B cell (primary cell): ENCODE results near the gene PLA2G5. TPM values are rescaled to one million over a fixed set of nuclear protein-coding genes. Genes with fewer than 3 reads are reported as not detected.

Experiments
- ATAC-seq: fragments of 200-7000 bp; cut with Tn5 transposase; one replicate; pipeline ENCODE4 v1.10.0; 2021; ENCODE audit warnings: low read depth, mild to moderate bottlenecking, moderate number of reproducible peaks, moderate library complexity
- CTCF ChIA-PET: fragments of 350-600 bp; sonication (Branson Sonifier 250); formaldehyde crosslinking; loops from one replicate; lab custom pipeline; 2021; ENCODE audit warnings: antibody characterized with exemption, inconsistent platforms; lab: Charles Lee
- POLR2A ChIA-PET: fragments of 350-600 bp; sonication (Branson Sonifier 250); formaldehyde crosslinking; loops from one replicate; lab custom pipeline; 2021; ENCODE audit warnings: antibody characterized with exemption; lab: Charles Lee
- DNase-seq: peaks from one replicate; pipeline ENCODE4 v3.0.0; 2013
- H2AFZ ChIP-seq: 2 replicates; pipeline ENCODE4 v1.6.1; 2012; ENCODE audit warnings: mild to moderate bottlenecking, low read depth, low read length; ENCODE audit not compliant: insufficient read depth, poor library complexity, severe bottlenecking
- H3K27ac ChIP-seq, 2 donors: 1 replicate in 1 of 2; 2 replicates in 1 of 2; pipeline ENCODE4 v1.5.1; 2012 to 2013; ENCODE audit warnings: low read length in 2 of 2, mild to moderate bottlenecking in 2 of 2, moderate library complexity in 1 of 2
- H3K27me3 ChIP-seq, 4 experiments: fragments of 200-600 bp in 1 of 4; sonication (generic) in 1 of 4; replicated peaks in 1 of 4; 1 replicate in 2 of 4; 2 replicates in 2 of 4; pipeline versions ENCODE4 v1.6.1 to v1.7.0; 2013 to 2016; ENCODE audit warnings: low read length in 3 of 4, mild to moderate bottlenecking in 2 of 4, mixed read lengths in 1 of 4, moderate library complexity in 1 of 4; ENCODE audit not compliant: insufficient read depth in 4 of 4, control insufficient read depth in 3 of 4; ENCODE audit errors: control extremely low read depth in 1 of 4
- H3K36me3 ChIP-seq, 2 experiments: replicated peaks in 1 of 2; 1 replicate in 1 of 2; 2 replicates in 1 of 2; pipeline versions ENCODE4 v1.6.1 to v1.7.1; 2013; ENCODE audit warnings: low read length in 1 of 2; ENCODE audit not compliant: insufficient read depth in 2 of 2, control insufficient read depth in 1 of 2; ENCODE audit errors: control extremely low read depth in 1 of 2, extremely low read depth in 1 of 2
- H3K4me1 ChIP-seq, 2 donors: fragments of 200-600 bp in 1 of 2; sonication (generic) in 1 of 2; 1 replicate in 1 of 2; 2 replicates in 1 of 2; pipeline versions ENCODE4 v1.5.1 to v1.6.1; 2013 to 2017; ENCODE audit warnings: low read length in 2 of 2; ENCODE audit not compliant: control insufficient read depth in 2 of 2, insufficient read depth in 2 of 2
- H3K4me2 ChIP-seq: replicated peaks from 2 replicates; pipeline ENCODE3; 2012; ENCODE audit warnings: mild to moderate bottlenecking, low read depth, low read length; ENCODE audit not compliant: poor library complexity, severe bottlenecking
- H3K4me3 ChIP-seq, 5 experiments: fragments of 200-600 bp in 1 of 5; sonication (generic) in 1 of 5; 1 replicate in 3 of 5; 2 replicates in 2 of 5; pipeline versions ENCODE4 v1.5.1 to v1.7.0; 2011 to 2016; ENCODE audit warnings: low read length in 4 of 5, mild to moderate bottlenecking in 4 of 5, low read depth in 2 of 5, control low read depth in 1 of 5, moderate library complexity in 1 of 5; ENCODE audit not compliant: insufficient read depth in 1 of 5; ENCODE audit errors: control extremely low read depth in 1 of 5, extremely low read depth in 1 of 5
- H3K79me2 ChIP-seq: fragments of 200-600 bp; sonication (generic); one replicate; pipeline ENCODE4 v1.6.0; 2016; ENCODE audit warnings: low read length; ENCODE audit not compliant: control insufficient read depth, insufficient read depth
- H3K9ac ChIP-seq: fragments of 200-600 bp; sonication (generic); 2 replicates; pipeline ENCODE4 v1.6.1; 2017; ENCODE audit warnings: mild to moderate bottlenecking, low read length, moderate library complexity
- H3K9me3 ChIP-seq, 3 donors: one replicate each; pipeline versions ENCODE4 v1.6.1 to v1.7.1; 2013; ENCODE audit warnings: low read length in 2 of 3; ENCODE audit not compliant: control insufficient read depth in 2 of 3, insufficient read depth in 1 of 3; ENCODE audit errors: control extremely low read depth in 1 of 3
- H4K20me1 ChIP-seq: 2 replicates; pipeline ENCODE4 v1.6.0; 2012; ENCODE audit warnings: mild to moderate bottlenecking, low read length; ENCODE audit not compliant: insufficient read depth, control insufficient read depth, poor library complexity, severe bottlenecking
- H3K27ac Mint-ChIP-seq: one replicate; pipeline ENCODE4 v1.8.0; 2021; ENCODE audit warnings: mixed read lengths
- H3K27me3 Mint-ChIP-seq: one replicate; pipeline ENCODE4 v1.8.0; 2021; ENCODE audit warnings: mixed read lengths
- H3K4me1 Mint-ChIP-seq: one replicate; pipeline ENCODE4 v1.8.0; 2021; ENCODE audit warnings: mixed read lengths
- H3K4me3 Mint-ChIP-seq: one replicate; pipeline ENCODE4 v1.8.0; 2021; ENCODE audit warnings: mixed read lengths
- H3K9me3 Mint-ChIP-seq: one replicate; pipeline ENCODE4 v1.8.0; 2022; ENCODE audit warnings: mixed read lengths; ENCODE audit not compliant: insufficient read depth
- EZH2 ChIP-seq: IDR thresholded peaks from 2 replicates; pipeline ENCODE4 v1.6.1; 2012; ENCODE audit warnings: borderline replicate concordance, low read depth, mild to moderate bottlenecking, moderate library complexity, low read length; ENCODE audit not compliant: insufficient read depth, poor library complexity, severe bottlenecking
- WGBS: methylation state at CpG from one replicate; pipeline ENCODE4 v1.1.5; 2013; ENCODE audit warnings: missing lambda C conversion rate; ENCODE audit not compliant: insufficient coverage; 5-methylcytosine and 5-hydroxymethylcytosine counted together
- intact Hi-C: fragments of 100-400 bp; cut with micrococcal nuclease; formaldehyde crosslinking; loops from one replicate; pipeline ENCODE4 v1.10.0; 2022
- polyA plus RNA-seq: library from polyadenylated mRNA; depleted of rRNA; stranded (reverse); fragments of >200 nt; gene quantifications from 2 replicates; pipeline ENCODE4 v1.2.3, GENCODE V29; 2012
- total RNA-seq, 2 donors: library from RNA; stranded (reverse); fragments of 120-200 nt in 1 of 2; gene quantifications; 1 replicate in 1 of 2; 2 replicates in 1 of 2; pipeline versions ENCODE4 v1.2.3 to v1.2.4, GENCODE V29; 2013 to 2022
- TF ChIP-seq, protein P1 (sequence below): fragments of 200-600 bp; IDR thresholded peaks from one replicate; pipeline ENCODE4 v1.8.0; 2022; ENCODE audit warnings: antibody characterized with exemption, mild to moderate bottlenecking

Gene PLA2G5
- total and polyA plus RNA-seq, 2 donors (not counting 1 experiment from before 2014, with no cell fraction given) = not detected

DNA sequence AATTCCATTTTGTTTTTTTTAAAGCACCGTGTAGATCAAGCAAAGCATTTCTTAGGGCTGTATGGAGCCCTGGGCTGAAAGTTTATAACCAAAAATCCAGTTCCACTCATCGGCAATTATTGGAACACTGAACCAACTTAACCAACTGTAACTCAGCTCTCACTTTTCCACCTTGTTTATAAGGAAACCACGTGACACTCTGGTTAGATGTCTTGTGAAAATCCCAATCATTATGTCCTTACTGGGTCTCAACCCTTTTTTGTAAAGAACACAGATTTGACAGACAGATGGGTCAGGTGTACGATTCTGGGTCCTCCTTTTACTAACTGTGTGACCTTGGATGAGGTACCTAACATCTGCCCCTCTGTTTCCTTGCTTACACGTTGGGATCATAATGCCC, 6.2 kb downstream of the PLA2G5 start:
- TF ChIP-seq, protein P1, sequence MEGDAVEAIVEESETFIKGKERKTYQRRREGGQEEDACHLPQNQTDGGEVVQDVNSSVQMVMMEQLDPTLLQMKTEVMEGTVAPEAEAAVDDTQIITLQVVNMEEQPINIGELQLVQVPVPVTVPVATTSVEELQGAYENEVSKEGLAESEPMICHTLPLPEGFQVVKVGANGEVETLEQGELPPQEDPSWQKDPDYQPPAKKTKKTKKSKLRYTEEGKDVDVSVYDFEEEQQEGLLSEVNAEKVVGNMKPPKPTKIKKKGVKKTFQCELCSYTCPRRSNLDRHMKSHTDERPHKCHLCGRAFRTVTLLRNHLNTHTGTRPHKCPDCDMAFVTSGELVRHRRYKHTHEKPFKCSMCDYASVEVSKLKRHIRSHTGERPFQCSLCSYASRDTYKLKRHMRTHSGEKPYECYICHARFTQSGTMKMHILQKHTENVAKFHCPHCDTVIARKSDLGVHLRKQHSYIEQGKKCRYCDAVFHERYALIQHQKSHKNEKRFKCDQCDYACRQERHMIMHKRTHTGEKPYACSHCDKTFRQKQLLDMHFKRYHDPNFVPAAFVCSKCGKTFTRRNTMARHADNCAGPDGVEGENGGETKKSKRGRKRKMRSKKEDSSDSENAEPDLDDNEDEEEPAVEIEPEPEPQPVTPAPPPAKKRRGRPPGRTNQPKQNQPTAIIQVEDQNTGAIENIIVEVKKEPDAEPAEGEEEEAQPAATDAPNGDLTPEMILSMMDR = no peak
- no peak for TF ChIP-seq EZH2
- H3K4me1 ChIP-seq = peaks cover 86 to 91% of the 10 kb centered on the region in 2 donors
- intact Hi-C loops = no loop called here
- H3K4me2 ChIP-seq = peak overlapping the region; percentile 68
- CTCF ChIA-PET = interaction anchor here (0.7 to 1.3 kb wide), 2 partner anchors 17 to 26 kb away, joined by 3 to 4 read pairs; no protein-coding TSS in a partner anchor
- POLR2A ChIA-PET = no interaction called here
- H3K9me3 Mint-ChIP-seq = no peaks in the 10 kb centered on the region
- no peak overlapping the region for H3K27ac ChIP-seq
- no peaks in the 10 kb centered on the region for H3K27me3 Mint-ChIP-seq
- H3K4me1 Mint-ChIP-seq = peaks cover 87% of the 10 kb centered on the region
- H3K27ac Mint-ChIP-seq = peak overlapping the region; percentile 78
- H3K27me3 ChIP-seq = no peaks in the 10 kb centered on the region
- ATAC-seq (no peak), DNase-seq (no peak)
- H4K20me1 ChIP-seq = no peaks in the 10 kb centered on the region
- no peaks in the 10 kb centered on the region for H3K79me2 ChIP-seq
- no peak overlapping the region for H3K9ac ChIP-seq
- no peak overlapping the region for H2AFZ ChIP-seq
- H3K9me3 ChIP-seq = peaks cover 0 to 4% (median 0%) of the 10 kb centered on the region in 3 donors
- H3K4me3 Mint-ChIP-seq = peak overlapping the region; percentile 14
- 100% methylated on average over 2 of the region's 5 CpGs for WGBS
- no peak overlapping the region for H3K4me3 ChIP-seq
- H3K36me3 ChIP-seq = no peaks in the 10 kb centered on the region

DNA sequence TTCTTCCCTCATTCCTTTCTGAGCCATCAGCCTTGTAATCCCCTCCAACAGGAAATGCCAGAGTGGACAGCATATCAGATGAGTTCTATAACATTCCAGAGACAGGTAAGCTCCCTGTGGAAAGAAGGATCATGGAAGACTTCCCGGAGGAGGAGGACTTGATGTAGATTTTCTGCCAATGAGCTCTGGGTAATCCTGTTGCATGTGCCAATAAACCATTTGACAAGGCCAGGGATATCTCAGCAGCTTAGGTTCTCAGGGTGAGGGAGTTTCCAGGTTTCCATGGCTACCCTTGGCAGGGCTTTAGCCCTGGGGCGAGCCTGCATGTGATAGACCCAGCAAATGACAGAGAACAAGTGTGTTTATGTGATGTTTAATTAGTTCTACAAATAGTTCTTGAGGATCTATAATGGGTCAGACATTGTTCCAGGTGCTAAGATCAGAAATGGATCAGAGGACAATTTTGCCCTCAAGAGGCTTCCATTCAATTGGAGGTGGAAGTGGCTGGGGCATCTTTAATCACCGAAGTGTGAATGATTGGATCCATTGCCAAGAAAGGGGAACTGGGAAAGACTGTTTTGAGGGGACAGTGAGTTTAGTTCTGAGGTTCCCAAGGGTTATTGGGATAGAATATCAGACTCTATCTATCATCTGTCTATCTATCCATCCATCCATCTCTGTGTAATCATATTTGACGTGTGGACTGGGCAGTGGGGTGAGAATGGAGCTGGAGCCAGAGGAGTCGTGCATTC, 6.9 kb downstream of the PLA2G5 start:
- Histone ChIP-seq H3K4me2 (peak overlapping the region; percentile 68), H3K4me1 (peaks cover 93 to 97% of the 10 kb centered on the region in 2 donors), H4K20me1 (no peaks in the 10 kb centered on the region), H3K4me3 (no peak overlapping the region), H2AFZ (no peak overlapping the region), H3K27me3 (no peaks in the 10 kb centered on the region), H3K36me3 (no peaks in the 10 kb centered on the region), H3K9me3 (peaks cover 0 to 4% (median 0%) of the 10 kb centered on the region in 3 donors), H3K9ac (no peak overlapping the region), H3K27ac (peak overlapping the region in 1 of 2 donors; percentile 83), H3K79me2 (no peaks in the 10 kb centered on the region)
- Mint-ChIP-seq H3K4me3 (peak overlapping the region; percentile 57), H3K4me1 (peaks cover 90% of the 10 kb centered on the region), H3K27me3 (no peaks in the 10 kb centered on the region), H3K9me3 (no peaks in the 10 kb centered on the region), H3K27ac (peak overlapping the region; percentile 78)
- ChIA-PET POLR2A (no interaction called here), CTCF (interaction anchor here (1.3 to 2.1 kb wide), 2 partner anchors 25 to 41 kb away, joined by 3 to 6 read pairs; no protein-coding TSS in a partner anchor)
- no peak for ATAC-seq
- peak; percentile 29 for DNase-seq
- intact Hi-C loops = no loop called here
- TF ChIP-seq, protein P1 = no peak
- TF ChIP-seq EZH2 = no peak
- 80% methylated on average over 1 of the region's 5 CpGs for WGBS
